Left kidney (tissue), 2 donors: ENCODE data around the gene PRDM5. TPM values are rescaled to one million over a fixed set of nuclear protein-coding genes. Genes with fewer than 3 reads are reported as not detected.

Source experiments
- DNase-seq: peaks from one replicate; pipeline ENCODE4 v3.0.0-alpha.2; 2013
- polyA plus RNA-seq: library from polyadenylated mRNA; unstranded; fragments of 120-200 nt; gene quantifications from one replicate; pipeline ENCODE4 v1.2.1, GENCODE V29; 2013; ENCODE audit not compliant: insufficient read length

The PRDM5 gene
- polyA plus RNA-seq, 1 donor: 23.6 TPM

- no peak for DNase-seq
These were observed 218.0 kb downstream of the PRDM5 start for GRCh38 chr4:120704538-120704937.

- no peak for DNase-seq
These were observed 218.6 kb downstream of the PRDM5 start for GRCh38 chr4:120703908-120704307.

GRCh38 chr4:120699354-120699753, 223.2 kb downstream of the PRDM5 start:
- no peak for DNase-seq

GRCh38 chr4:120694973-120695372, 227.6 kb downstream of the PRDM5 start:
- DNase-seq: no peak

GRCh38 chr4:120693816-120694215, 228.7 kb downstream of the PRDM5 start:
- DNase-seq: no peak

GRCh38 chr4:120692964-120693363, 229.6 kb downstream of the PRDM5 start:
- DNase-seq: no peak

GRCh38 chr4:120691536-120691935, 231.0 kb downstream of the PRDM5 start:
- no peak for DNase-seq

GRCh38 chr4:120691106-120691505, 231.4 kb downstream of the PRDM5 start:
- DNase-seq: no peak

GRCh38 chr4:120688791-120689190, 233.7 kb downstream of the PRDM5 start:
- DNase-seq: no peak

GRCh38 chr4:120685756-120686278, 236.7 kb downstream of the PRDM5 start:
- no peak for DNase-seq

- DNase-seq: peak; percentile 13
These were observed 238.5 kb downstream of the PRDM5 start for GRCh38 chr4:120683897-120684540.

GRCh38 chr4:120682981-120683380, 239.5 kb downstream of the PRDM5 start:
- no peak for DNase-seq

- DNase-seq: no peak
These were observed 241.8 kb downstream of the PRDM5 start for GRCh38 chr4:120680647-120681228.

- DNase-seq: no peak
These were observed 248.8 kb downstream of the PRDM5 start for GRCh38 chr4:120673696-120674095.

- no peak for DNase-seq
These were observed 249.9 kb downstream of the PRDM5 start for GRCh38 chr4:120672558-120673147.

- no peak for DNase-seq
These were observed 250.4 kb downstream of the PRDM5 start for GRCh38 chr4:120672076-120672475.

GRCh38 chr4:120671538-120671937, 251.0 kb downstream of the PRDM5 start:
- DNase-seq: no peak

GRCh38 chr4:120667102-120667501, 255.4 kb downstream of the PRDM5 start:
- DNase-seq: no peak

GRCh38 chr4:120664851-120665250, 257.7 kb downstream of the PRDM5 start:
- DNase-seq: no peak

GRCh38 chr4:120659616-120660170, 262.8 kb downstream of the PRDM5 start:
- DNase-seq: no peak

GRCh38 chr4:120658772-120659171, 263.8 kb downstream of the PRDM5 start:
- DNase-seq: no peak

- no peak for DNase-seq
These were observed 268.5 kb downstream of the PRDM5 start for GRCh38 chr4:120653804-120654573.
